ENCODE results near the gene DUSP22.

The DUSP22 gene

DNA sequence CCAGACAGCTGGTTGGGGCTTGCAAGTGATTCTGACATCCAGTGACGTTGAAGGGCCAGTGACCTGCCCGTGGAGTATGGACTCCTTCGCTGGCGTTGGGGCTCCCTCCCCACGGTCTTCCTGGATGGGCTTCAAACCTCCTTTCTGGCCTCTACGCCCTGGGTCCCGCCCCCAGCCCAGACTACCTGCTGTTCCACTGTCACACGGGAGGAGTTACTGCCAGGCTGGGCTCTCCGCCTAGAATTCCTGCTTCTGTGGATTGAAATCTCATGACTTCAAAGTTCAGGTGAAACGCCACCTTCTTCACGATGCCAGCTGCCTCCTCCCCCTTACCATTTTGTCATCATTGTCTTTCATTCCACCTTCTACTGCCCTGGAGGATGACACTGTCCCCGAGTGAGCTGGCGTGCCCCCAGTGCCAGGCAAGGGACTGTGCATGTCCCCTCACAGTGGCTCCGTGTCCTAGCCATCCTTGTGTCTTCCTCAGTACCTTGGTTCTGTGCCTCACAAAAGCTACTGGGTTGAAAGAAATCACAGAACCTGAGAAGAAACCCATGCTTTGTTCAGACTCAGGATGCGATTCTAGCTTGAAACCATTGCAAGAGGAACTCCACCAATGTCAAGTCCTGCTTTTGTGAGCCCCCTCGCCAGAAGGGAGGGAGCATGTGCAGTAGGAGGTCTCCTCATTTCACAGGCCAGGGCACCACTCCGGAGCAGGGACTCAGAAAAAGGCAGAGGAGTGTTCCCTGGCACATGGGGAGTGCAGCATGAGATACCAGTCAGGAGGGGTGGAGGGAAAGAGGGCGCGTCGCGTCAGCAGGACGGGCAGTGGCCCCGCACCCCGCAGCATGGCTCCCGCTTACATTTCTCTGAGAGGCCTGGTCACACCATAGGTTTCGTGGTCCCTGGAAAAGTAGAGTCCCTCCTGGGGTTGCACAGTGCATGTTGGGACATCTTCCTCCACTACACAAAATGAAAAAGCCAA is 88.2 kb downstream of the DUSP22 start:
- DNase-seq (ENCODE audit: low spot score) = no peak

- no peak for DNase-seq (ENCODE audit: low spot score)
These were observed 89.6 kb downstream of the DUSP22 start for GRCh38 chr6:381742-382461.

GRCh38 chr6:382883-383810 is 90.9 kb downstream of the DUSP22 start:
- no peak for DNase-seq (ENCODE audit: low spot score)

- DNase-seq (ENCODE audit: low spot score) = no peak
These were observed 91.6 kb downstream of the DUSP22 start for GRCh38 chr6:383856-384255.

DNA sequence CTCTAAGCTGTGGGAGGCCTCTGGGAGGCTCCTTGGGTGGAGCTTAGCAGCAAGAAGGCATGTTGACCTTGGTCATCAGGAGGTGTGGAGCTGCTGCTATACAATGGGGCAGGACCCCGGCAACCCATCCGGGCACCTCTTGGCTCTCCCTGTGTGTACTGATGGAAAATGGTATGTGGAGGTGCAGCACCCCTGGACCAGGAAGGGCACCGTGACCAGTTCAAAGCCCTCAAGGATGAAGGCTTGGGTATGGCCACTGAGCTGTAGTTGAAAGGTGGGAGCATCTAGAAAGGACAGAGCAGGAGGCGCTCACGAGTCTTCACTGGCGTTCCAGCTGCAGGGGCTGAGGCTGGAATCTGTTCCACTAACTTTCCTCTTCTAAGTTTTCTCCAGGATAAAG is 92.6 kb downstream of the DUSP22 start:
- no peak for DNase-seq (ENCODE audit: low spot score)

GRCh38 chr6:385614-386013 is 93.3 kb downstream of the DUSP22 start:
- DNase-seq (ENCODE audit: low spot score) = no peak

DNA sequence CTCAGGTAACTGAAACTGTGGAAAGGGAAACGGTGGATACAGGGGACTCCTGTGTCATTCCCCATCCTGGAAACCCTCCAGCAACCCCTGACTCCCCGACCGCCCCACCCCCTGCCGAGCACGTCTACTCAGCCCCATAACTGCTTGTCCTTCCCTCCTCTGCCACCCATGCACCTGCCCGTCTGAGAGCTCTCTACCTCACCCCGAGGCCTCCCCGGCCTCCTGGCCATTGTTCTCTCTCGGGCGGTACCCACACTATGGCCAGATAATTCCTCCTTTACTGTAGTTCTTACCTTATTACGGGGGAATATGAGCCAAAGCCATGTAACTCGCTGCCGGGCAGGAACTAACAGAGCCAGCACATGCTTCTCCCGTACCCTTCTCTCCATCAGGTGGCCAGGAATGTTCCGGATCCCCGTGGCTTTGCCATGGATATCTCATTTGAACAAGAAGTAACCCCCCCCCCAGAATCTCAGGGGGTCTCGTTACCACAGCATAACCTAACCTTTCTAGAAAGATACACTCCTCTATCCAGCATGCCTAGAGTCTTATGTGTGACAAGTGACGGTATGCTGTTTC is 94.5 kb downstream of the DUSP22 start:
- no peak for DNase-seq (ENCODE audit: low spot score)

- DNase-seq (ENCODE audit: low spot score) = no peak
These were observed 95.0 kb downstream of the DUSP22 start for GRCh38 chr6:387293-387741.

DNA sequence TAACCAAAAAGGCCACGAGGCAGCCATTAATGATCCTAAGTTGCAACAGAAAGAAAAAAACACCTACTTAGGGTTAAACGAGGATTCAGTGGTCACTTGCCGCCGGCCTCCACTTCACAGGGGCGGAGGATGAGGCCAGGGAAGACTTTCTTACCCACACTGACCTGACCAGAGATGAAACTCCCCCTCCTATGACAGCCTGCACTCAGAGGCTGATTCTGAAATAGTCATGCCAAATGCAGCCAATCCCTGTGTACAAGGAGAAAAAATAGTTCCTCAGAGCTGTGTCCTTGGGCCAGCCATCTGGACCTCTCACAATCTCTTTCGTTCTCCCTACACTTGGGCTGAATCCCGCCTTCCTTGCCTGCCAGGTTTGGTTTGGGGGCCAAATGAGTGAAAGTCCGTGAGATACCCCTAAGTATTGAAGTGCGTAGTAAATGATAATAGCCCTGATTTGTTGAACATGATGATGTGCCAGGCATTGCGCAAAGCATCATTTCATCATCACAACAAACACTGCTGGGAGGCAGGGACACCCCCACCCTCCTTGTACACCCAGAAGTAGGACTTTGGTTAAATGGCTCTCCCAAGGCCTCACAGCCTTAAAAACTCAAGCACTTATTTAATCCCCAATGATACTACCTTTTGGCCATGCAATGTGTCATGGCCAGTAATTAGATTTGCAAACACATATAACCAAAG is 96.1 kb downstream of the DUSP22 start:
- DNase-seq (ENCODE audit: low spot score) = no peak

GRCh38 chr6:389143-389542 is 96.9 kb downstream of the DUSP22 start:
- DNase-seq (ENCODE audit: low spot score) = no peak

DNA sequence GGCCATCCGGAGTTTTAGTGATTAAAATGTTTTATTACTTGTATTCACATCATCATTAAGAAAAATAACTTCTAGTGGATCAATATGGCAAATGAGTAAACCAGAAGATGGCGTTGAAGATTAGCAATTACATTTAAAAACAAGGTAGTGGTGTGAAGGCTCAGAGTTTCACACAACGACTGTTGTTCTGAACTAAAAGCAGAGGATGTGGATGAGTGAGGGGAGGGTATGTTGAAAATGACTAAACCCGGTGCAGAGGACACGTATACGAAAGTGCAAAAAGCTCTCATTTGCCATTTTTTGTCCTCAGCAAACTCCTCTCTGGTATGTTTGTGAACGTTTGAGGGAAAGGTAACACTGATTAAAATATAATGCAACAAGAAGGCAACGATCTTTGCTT is 97.3 kb downstream of the DUSP22 start:
- no peak for DNase-seq (ENCODE audit: low spot score)

DNA sequence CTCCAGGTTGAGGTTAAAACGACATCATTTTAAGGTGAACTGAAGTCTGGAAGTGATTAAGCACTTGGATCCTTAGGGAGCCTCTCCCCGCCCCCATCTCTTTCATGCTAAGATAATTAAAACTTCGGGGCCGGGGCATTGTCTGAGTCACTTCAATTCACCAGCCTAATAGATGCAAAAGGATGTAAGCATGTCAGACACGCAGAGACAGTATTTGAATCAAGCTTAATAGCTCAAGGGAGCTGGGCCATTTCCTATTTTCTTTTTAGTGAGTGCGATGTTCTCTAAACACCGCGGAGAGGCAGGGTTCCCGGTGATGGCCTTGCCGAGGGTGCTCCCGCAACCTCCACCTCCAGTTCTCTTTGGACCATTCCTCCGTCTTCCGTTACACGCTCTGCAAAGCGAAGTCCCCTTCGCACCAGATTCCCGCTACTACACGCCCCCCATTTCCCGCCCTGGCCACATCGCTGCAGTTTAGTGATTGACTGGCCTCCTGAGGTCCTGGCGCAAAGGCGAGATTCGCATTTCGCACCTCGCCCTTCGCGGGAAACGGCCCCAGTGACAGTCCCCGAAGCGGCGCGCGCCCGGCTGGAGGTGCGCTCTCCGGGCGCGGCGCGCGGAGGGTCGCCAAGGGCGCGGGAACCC is 98.7 kb downstream of the DUSP22 start:
- DNase-seq (ENCODE audit: low spot score) = no peak

DNA sequence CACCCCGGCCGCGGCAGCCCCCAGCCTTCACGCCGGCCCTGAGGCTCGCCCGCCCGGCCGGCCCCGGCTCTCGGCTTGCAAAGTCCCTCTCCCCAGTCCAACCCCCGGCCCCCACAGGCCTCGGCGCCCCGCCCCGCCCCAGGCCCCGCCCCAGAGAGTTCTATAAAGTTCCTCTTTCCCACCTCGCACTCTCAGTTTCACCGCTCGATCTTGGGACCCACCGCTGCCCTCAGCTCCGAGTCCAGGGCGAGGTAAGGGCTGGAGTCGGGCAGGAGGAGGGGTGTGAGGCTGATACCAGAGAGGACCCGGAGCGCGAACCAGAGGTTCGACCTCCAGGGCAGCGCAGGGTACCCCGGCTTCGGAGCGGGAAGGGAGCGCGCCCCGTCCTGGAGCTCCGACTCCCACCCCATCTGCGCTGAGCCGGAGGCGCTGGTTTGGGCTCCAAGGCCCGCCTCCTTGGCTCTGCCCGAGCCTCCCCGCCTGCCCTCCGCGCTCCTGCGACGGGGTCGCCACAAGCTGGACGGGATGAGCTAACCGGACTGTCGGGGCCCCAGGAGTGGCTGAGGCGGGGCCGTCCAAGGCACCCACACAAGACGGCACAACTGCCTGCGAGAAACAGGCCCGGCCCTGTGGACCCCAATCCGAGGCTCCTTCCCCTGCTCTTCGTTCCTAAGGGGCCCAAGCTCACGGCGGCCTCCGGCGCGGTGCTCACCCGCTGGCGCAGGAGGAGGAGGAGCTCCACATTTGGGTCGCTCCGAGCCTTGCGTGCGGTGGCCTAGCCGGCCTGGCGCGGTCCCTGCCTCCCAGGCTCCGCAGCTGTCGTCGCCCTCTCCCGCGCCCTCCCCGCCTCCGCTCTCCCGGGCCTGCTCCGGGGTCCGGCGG is 99.5 kb downstream of the DUSP22 start, which contains the start of gene IRF4:
Gene IRF4 (plus strand): TSS at position 194 of the 882 bp plus-strand sequence. CDS start 1,401 bp downstream, outside the sequence.
- no peak for DNase-seq (ENCODE audit: low spot score)

GRCh38 chr6:392441-393390 is 100.4 kb downstream of the DUSP22 start:
- DNase-seq (ENCODE audit: low spot score) = no peak

DNA sequence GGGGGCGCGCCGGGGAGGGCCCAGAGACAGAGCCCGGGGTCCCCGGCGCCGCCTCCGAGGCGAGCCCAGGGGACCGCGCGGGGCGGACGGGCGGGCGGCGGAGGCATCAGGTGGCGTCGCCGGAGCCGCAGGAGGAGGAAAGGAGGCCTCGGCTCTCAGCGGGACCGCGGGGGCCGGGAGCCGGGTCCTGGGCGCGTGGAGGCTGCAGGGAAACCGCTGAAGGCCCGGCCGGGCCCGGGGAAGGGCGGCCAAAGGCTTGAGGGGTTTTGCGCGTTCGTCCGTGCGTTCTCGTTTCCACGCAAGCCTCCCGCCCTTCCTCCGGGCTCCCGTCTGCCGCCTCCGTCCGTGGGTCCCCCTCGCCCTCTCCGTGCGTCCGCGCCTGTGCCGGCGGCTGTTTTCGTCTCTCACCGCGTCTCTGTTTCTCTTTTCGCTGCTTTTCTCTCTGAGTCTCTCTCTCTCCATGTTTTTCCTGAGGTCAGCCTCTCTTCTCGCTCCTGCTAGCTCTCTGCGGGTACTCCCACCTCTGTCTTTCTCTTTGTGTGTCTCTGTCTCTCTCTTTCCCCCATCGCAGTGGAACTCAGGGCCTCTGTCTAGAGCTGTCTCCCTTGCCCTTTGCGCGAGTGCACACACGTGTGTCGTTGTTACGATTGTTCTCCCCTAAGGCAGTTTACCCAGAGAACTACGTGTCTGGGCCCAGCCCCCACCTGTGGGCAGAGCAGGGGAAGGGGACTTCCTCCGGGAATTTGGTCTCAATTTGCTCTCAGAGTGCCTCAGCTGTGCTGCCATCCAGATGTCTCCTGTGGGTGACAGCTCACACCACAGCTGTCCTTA is 101.3 kb downstream of the DUSP22 start:
- DNase-seq (ENCODE audit: low spot score) = no peak

GRCh38 chr6:394641-395289 is 102.5 kb downstream of the DUSP22 start:
- no peak for DNase-seq (ENCODE audit: low spot score)

All from AG20443 (cell line).